ENCODE results near the gene AFF1. TPM values are rescaled to one million over a fixed set of nuclear protein-coding genes. Genes with fewer than 3 reads are reported as not detected.

Gene AFF1
- total RNA-seq, 2 donors from 2014 or later = 42.8 to 57.0 TPM

DNA sequence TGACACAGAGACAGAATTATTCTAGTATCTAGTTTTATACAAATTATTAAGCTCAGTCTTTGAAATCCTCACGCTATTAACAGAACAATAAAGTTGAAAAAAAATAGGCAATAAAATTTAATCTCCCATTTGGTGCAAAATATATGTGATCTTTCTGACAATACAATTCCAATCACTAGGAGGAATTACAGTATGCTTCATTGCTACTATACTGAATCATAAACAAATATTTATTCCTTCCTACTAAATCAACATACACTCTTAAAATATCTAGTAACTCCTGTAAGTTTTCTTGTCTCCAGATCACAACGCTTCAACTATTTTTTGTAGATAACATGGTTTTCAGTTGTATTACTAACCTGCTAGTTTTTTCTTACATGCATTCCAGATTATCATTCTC lies 239.9 kb downstream of the AFF1 start:
- WGBS, 2 donors = 75 to 77% methylated on average over 2 of the region's 2 CpGs
- DNase-seq (no peak), ATAC-seq (no peak)
- Histone ChIP-seq H3K27ac (no peak overlapping the region), H3K27me3 (no peaks in the 10 kb centered on the region), H3K4me3 (no peak overlapping the region), H3K36me3 (replicated peaks in 1 of 2; ENCODE audit: insufficient read depth in 1 of 2, low read depth in 2 of 2) (peaks cover 0 to 8% of the 10 kb centered on the region in 2 donors), H3K9me3 (no peaks in the 10 kb centered on the region), H3K4me1 (no peaks in the 10 kb centered on the region)
- intact Hi-C loops (cut with DNase I) = no loop called here
- TF ChIP-seq, protein P1, sequence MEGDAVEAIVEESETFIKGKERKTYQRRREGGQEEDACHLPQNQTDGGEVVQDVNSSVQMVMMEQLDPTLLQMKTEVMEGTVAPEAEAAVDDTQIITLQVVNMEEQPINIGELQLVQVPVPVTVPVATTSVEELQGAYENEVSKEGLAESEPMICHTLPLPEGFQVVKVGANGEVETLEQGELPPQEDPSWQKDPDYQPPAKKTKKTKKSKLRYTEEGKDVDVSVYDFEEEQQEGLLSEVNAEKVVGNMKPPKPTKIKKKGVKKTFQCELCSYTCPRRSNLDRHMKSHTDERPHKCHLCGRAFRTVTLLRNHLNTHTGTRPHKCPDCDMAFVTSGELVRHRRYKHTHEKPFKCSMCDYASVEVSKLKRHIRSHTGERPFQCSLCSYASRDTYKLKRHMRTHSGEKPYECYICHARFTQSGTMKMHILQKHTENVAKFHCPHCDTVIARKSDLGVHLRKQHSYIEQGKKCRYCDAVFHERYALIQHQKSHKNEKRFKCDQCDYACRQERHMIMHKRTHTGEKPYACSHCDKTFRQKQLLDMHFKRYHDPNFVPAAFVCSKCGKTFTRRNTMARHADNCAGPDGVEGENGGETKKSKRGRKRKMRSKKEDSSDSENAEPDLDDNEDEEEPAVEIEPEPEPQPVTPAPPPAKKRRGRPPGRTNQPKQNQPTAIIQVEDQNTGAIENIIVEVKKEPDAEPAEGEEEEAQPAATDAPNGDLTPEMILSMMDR (IDR thresholded peaks at IDR 0.05) = no peak
- TF ChIP-seq POLR2A (IDR thresholded peaks at IDR 0.05) = no peak

DNA sequence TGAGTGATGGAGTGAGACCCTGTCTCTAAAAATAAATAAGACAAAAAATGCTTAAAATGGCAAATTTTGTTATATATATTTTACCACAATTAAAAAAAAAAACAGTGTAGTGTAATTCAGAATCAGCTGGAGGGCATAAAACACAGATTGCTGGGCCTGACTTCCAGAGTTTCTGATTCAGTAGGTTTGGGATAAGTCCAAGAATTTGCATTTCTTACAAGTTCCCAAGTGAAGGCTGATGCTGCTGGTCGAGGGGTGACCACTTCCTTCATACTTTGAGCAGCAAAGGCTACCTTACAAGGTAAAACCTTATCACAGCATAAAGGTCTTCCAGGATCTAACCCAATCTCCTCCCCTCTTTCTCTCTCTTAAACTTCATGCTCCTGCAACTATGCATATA lies 244.9 kb downstream of the AFF1 start:
- no peaks in the 10 kb centered on the region for H3K9me3 ChIP-seq
- intact Hi-C loops (cut with DNase I) = no loop called here
- ATAC-seq (no peak), DNase-seq (no peak)
- no peak overlapping the region for H3K4me3 ChIP-seq
- H3K4me1 ChIP-seq = no peaks in the 10 kb centered on the region
- no peaks in the 10 kb centered on the region for H3K27me3 ChIP-seq
- TF ChIP-seq POLR2A (IDR thresholded peaks at IDR 0.05) = no peak
- TF ChIP-seq, protein P1 (IDR thresholded peaks at IDR 0.05) = no peak
- H3K27ac ChIP-seq = no peak overlapping the region
- 53 to 76% methylated on average over 1 of the region's 1 CpG for WGBS, 2 donors
- no peaks in the 10 kb centered on the region for H3K36me3 ChIP-seq (replicated peaks in 1 of 2; ENCODE audit: insufficient read depth in 1 of 2, low read depth in 2 of 2)

DNA sequence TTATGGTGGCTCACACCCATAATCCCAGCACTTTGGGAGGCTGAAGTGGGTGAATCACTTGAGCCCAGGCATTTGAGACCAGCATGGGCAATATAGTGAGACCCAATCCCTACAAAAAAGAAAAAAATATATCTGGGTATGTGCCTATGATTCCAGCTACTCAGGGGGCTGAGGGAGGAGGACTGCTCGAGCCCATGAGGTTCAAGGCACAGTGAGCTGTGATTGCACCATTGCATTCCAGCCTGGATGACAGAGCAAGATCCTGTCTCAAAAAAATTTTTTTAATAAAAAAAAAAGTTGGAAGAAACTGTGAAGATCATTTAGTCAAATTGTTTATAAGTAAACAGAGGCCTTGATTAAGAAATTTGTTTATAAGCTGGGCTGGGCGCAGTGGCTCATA lies 246.0 kb downstream of the AFF1 start:
- ATAC-seq = no peak
- Histone ChIP-seq H3K9me3 (no peaks in the 10 kb centered on the region), H3K27me3 (no peaks in the 10 kb centered on the region)

DNA sequence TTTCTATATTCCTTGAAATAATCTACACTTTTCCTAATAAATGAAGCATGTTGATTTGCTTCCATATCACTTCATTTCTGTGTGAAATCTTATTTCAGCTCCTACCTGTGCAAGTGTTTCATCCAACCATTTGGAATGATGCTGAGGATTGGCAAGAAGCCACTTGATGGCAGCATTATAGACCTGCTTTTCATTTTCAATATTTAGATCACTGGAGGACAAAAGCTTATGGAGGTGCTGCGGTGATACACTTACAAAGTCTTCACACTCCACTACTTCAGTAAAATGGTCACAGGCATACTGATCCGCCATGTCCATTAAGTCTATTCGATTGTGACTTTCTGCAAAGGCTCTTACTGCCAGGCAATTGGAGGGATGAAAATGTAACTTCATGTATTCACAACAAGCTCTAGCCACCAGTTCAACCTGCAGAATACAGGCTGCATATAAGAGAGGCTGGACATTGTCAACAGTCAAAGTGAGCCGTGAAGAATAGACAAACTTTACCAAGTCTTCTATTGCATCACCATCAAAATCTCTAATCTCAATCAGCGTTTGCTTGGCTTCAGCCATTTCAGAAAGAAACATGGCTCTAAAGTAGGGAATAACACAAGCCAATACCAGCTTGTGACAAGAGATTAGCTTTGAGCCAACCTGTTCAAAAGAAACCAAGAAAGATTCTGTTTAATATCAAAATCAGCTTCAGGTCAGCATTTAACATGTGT lies 250.5 kb downstream of the AFF1 start:
- ATAC-seq = no peak
- WGBS, 2 donors = 71 to 87% methylated on average over 5 of the region's 5 CpGs
- intact Hi-C loops (cut with DNase I) = no loop called here
- no peaks in the 10 kb centered on the region for H3K9me3 ChIP-seq
- H3K36me3 ChIP-seq (replicated peaks in 1 of 2; ENCODE audit: insufficient read depth in 1 of 2, low read depth in 2 of 2) = no peaks in the 10 kb centered on the region
- H3K4me1 ChIP-seq = peaks cover 7% of the 10 kb centered on the region
- H3K4me3 ChIP-seq = no peak overlapping the region
- H3K27ac ChIP-seq = no peak overlapping the region
- TF ChIP-seq, protein P1 (IDR thresholded peaks at IDR 0.05) = no peak
- no peak for TF ChIP-seq POLR2A (IDR thresholded peaks at IDR 0.05)
- no peaks in the 10 kb centered on the region for H3K27me3 ChIP-seq
- DNase-seq = no peak

More for the DNA sequence above, 246.0 kb downstream of the AFF1 start:
- no peaks in the 10 kb centered on the region for H3K4me1 ChIP-seq
- intact Hi-C loops (cut with DNase I) = no loop called here
- 93 to 97% methylated on average over 2 of the region's 2 CpGs for WGBS, 2 donors
- H3K36me3 ChIP-seq (replicated peaks in 1 of 2; ENCODE audit: insufficient read depth in 1 of 2, low read depth in 2 of 2) = no peaks in the 10 kb centered on the region
- TF ChIP-seq, protein P1 (IDR thresholded peaks at IDR 0.05) = no peak
- no peak for TF ChIP-seq POLR2A (IDR thresholded peaks at IDR 0.05)
- no peak overlapping the region for H3K27ac ChIP-seq
- no peak for DNase-seq
- no peak overlapping the region for H3K4me3 ChIP-seq

DNA sequence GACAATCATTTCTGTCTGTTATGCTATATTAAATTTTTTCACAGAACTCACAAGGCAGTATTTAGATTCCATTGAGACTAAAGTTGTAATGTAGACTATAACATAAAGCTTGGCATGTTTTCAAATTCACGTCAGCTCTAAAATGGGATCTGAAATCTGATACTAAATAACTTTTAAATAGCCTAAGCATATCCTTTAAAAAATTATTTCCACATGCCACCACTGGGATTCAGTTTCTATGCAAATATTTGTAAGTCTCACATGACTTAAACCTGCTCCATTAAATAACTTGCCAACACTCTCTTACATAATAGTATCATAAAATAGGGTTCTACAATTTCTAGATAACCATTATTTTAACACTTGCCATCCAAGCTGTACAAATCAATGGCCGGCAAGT lies 253.2 kb downstream of the AFF1 start:
- WGBS, 2 donors = 33 to 41% methylated on average over 2 of the region's 2 CpGs

More for the DNA sequence above, 253.2 kb downstream of the AFF1 start:
- DNase-seq (no peak), ATAC-seq (no peak)
- peaks cover 0 to 2% of the 10 kb centered on the region in 2 donors for H3K36me3 ChIP-seq (replicated peaks in 1 of 2; ENCODE audit: insufficient read depth in 1 of 2, low read depth in 2 of 2)
- H3K4me1 ChIP-seq = peaks cover 7% of the 10 kb centered on the region
- H3K9me3 ChIP-seq = no peaks in the 10 kb centered on the region
- H3K27me3 ChIP-seq = no peaks in the 10 kb centered on the region
- intact Hi-C loops (cut with DNase I) = no loop called here
- no peak overlapping the region for H3K4me3 ChIP-seq
- H3K27ac ChIP-seq = no peak overlapping the region
- TF ChIP-seq, protein P1 (IDR thresholded peaks at IDR 0.05) = no peak
- TF ChIP-seq POLR2A (IDR thresholded peaks at IDR 0.05) = no peak
